Mucosa of descending colon (tissue), 3 donors: ENCODE results near the gene ADRA1B. TPM values are rescaled to one million over a fixed set of nuclear protein-coding genes. Genes with fewer than 3 reads are reported as not detected.

ENCODE experiments used
- ATAC-seq: fragments of 200-7000 bp; cut with Tn5 transposase; one replicate; pipeline ENCODE4 v1.9.1; 2020; ENCODE audit warnings: mild to moderate bottlenecking, moderate library complexity
- DNase-seq, 3 donors: peaks; one replicate each; pipeline ENCODE4 v3.0.0-alpha.2; 2020
- H3K36me3 ChIP-seq: fragments of 200-600 bp; one replicate; pipeline ENCODE4 v1.8.0; 2021; ENCODE audit warnings: low read depth, mild to moderate bottlenecking
- H3K4me1 ChIP-seq: fragments of 200-600 bp; one replicate; pipeline ENCODE4 v1.8.0; 2021; ENCODE audit warnings: low read depth, mild to moderate bottlenecking
- H3K4me3 ChIP-seq: fragments of 200-600 bp; one replicate; pipeline ENCODE4 v1.8.0; 2021; ENCODE audit warnings: mild to moderate bottlenecking
- H3K9me3 ChIP-seq: fragments of 200-600 bp; one replicate; pipeline ENCODE4 v1.8.0; 2021; ENCODE audit warnings: mild to moderate bottlenecking
- CTCF ChIP-seq: fragments of 200-600 bp; IDR thresholded peaks from one replicate; pipeline ENCODE4 v1.8.0; 2022; ENCODE audit warnings: antibody characterized with exemption, mild to moderate bottlenecking
- intact Hi-C, 2 donors: fragments of 100-400 bp; cut with DNase I in 1 of 2; cut with micrococcal nuclease in 1 of 2; formaldehyde crosslinking; loops; one replicate each; pipeline versions ENCODE4 v1.11.0 to v1.11.1; 2022; cut with DNase I, micrococcal nuclease
- total RNA-seq, 3 donors: library from RNA; stranded (reverse); fragmentation: NEBNext Ultra II Directional in 2 of 3; extraction: Animal tissue kit (Norgen Biotek cat#: 25700) in 2 of 3; gene quantifications; one replicate each; pipeline versions ENCODE4 v1.2.1 to v1.2.4, GENCODE V29; 2021 to 2023
- donor health status: DM: no; HTN: no; CAD: no; lungs with moderate emphysema.
- donor health status: DM: no; HTN: no; CAD: no.
- donor health status: DM: no; HTN: yes; CAD: no.

ADRA1B gene
- total RNA-seq, 3 donors from 2014 or later, result 0.51 to 0.89 (median 0.69) TPM

GRCh38 chr5:160021831-160022446 is 105.7 kb downstream of the ADRA1B start:
- H3K4me3 ChIP-seq, result no peak overlapping the region
- peak in 1 of 3 donors; percentile 74 for DNase-seq
- H3K4me1 ChIP-seq, result peaks cover 21% of the 10 kb centered on the region
- peak; percentile 93 for ATAC-seq
- no peaks in the 10 kb centered on the region for H3K36me3 ChIP-seq
- peak; percentile 69 for TF ChIP-seq CTCF
- intact Hi-C loops, result loop anchor here (2.0 to 10.0 kb wide), 2 partner anchors 323 kb away; no protein-coding TSS in a partner anchor
- H3K9me3 ChIP-seq, result no peaks in the 10 kb centered on the region

Other genes with a start within 250 kb of the ADRA1B start
- gene TTC1, start 92.7 kb downstream of the ADRA1B start, total RNA-seq, result 10 to 100 TPM; 42.6 to 54.7 (median 46.6) TPM
- gene PWWP2A, start 203.0 kb downstream of the ADRA1B start, total RNA-seq, result 10 to 100 TPM; 37.6 to 52.8 (median 41.3) TPM